NT2/D1 (cell line): ENCODE data around the gene CTSC.

Experiments
- SUZ12 ChIP-seq: IDR thresholded peaks from 2 replicates; pipeline ENCODE4 v1.6.1; 2011; ENCODE audit not compliant: insufficient read length, insufficient read depth; ENCODE audit errors: extremely low read depth
- YY1 ChIP-seq: IDR thresholded peaks from 2 replicates; pipeline ENCODE4 v1.6.1; 2011; ENCODE audit not compliant: insufficient read length, insufficient read depth
- ZNF274 ChIP-seq: IDR thresholded peaks from 2 replicates; pipeline ENCODE4 v1.6.1; 2011; ENCODE audit warnings: mild to moderate bottlenecking, low read depth, low read length

- no peak for TF ChIP-seq SUZ12
- no peak for TF ChIP-seq ZNF274
- no peak for TF ChIP-seq YY1
Observed at GRCh38 chr11:88363648-88364065, 26.1 kb upstream of the CTSC start.
